Esophagus mucosa (tissue), 1 donor: ENCODE results near the gene ARIH1. TPM values are rescaled to one million over a fixed set of nuclear protein-coding genes. Genes with fewer than 3 reads are reported as not detected.
"Not testable (repeated sequence)": the region's sequence is repeated elsewhere in the genome, so short reads cannot be mapped to it uniquely, and the experiment has no call there.

Experiments used
- ATAC-seq: fragments of 200-7000 bp; cut with Tn5 transposase; one replicate; pipeline ENCODE4 v1.9.1; 2020
- total RNA-seq: library from RNA; stranded (reverse); gene quantifications from one replicate; pipeline ENCODE4 v1.2.4, GENCODE V29; 2023
- donor health status: DM: yes; HTN: yes; CAD: no.

The ARIH1 gene
- 98.7 TPM for total RNA-seq

- peak; percentile 98 for ATAC-seq
These were observed at the start of gene ARIH1 for GRCh38 chr15:72473614-72474465. ARIH1 (plus strand) TSS chr15:72474330; CDS start chr15:72474640, 310 bp downstream.

GRCh38 chr15:72426753-72427152, 47.4 kb upstream of the ARIH1 start:
- no peak for ATAC-seq

GRCh38 chr15:72437650-72438316, 36.3 kb upstream of the ARIH1 start:
- no peak for ATAC-seq

- not testable (repeated sequence) for ATAC-seq
These were observed 31.3 kb upstream of the ARIH1 start for GRCh38 chr15:72442848-72443247.

GRCh38 chr15:72445426-72445825, 28.7 kb upstream of the ARIH1 start:
- ATAC-seq, result no peak

- ATAC-seq, result no peak
These were observed 23.3 kb upstream of the ARIH1 start for GRCh38 chr15:72450805-72451204.

GRCh38 chr15:72451224-72451623, 22.9 kb upstream of the ARIH1 start:
- ATAC-seq, result peak; percentile 63

- ATAC-seq, result no peak
These were observed 17.4 kb upstream of the ARIH1 start for GRCh38 chr15:72456684-72457083.

- ATAC-seq, result no peak
These were observed 13.7 kb upstream of the ARIH1 start for GRCh38 chr15:72460402-72460801.

- ATAC-seq, result peak; percentile 56
These were observed 10.4 kb upstream of the ARIH1 start for GRCh38 chr15:72463702-72464101.

GRCh38 chr15:72464251-72464650, 9.9 kb upstream of the ARIH1 start:
- no peak for ATAC-seq

- ATAC-seq, result no peak
These were observed 6.0 kb upstream of the ARIH1 start for GRCh38 chr15:72468103-72468502.

GRCh38 chr15:72472992-72473610, 1.0 kb upstream of the ARIH1 start:
- no peak for ATAC-seq

GRCh38 chr15:72474466-72474911, 359 bp downstream of the ARIH1 start:
- ATAC-seq, result peak; percentile 21

GRCh38 chr15:72474912-72475628, 940 bp downstream of the ARIH1 start:
- ATAC-seq, result peak; percentile 75

GRCh38 chr15:72475674-72476073, 1.5 kb downstream of the ARIH1 start:
- ATAC-seq, result no peak

GRCh38 chr15:72476330-72476729, 2.2 kb downstream of the ARIH1 start:
- not testable (repeated sequence) for ATAC-seq

GRCh38 chr15:72481015-72481659, 7.0 kb downstream of the ARIH1 start:
- ATAC-seq, result peak; percentile 8

- no peak for ATAC-seq
These were observed 8.1 kb downstream of the ARIH1 start for GRCh38 chr15:72482275-72482674.

- ATAC-seq, result no peak
These were observed 9.1 kb downstream of the ARIH1 start for GRCh38 chr15:72483279-72483678.

- no peak for ATAC-seq
These were observed 12.0 kb downstream of the ARIH1 start for GRCh38 chr15:72486144-72486543.
